ENCODE results near the gene PRG2. TPM values are rescaled to one million over a fixed set of nuclear protein-coding genes. Genes with fewer than 3 reads are reported as not detected.

Gene PRG2
- total and polyA plus RNA-seq, 9 of the 15 experiments (the other 6 are each of a cell fraction or from before 2014, with no cell fraction given): 1.8 to 78.0 (median 26.6) TPM

DNA sequence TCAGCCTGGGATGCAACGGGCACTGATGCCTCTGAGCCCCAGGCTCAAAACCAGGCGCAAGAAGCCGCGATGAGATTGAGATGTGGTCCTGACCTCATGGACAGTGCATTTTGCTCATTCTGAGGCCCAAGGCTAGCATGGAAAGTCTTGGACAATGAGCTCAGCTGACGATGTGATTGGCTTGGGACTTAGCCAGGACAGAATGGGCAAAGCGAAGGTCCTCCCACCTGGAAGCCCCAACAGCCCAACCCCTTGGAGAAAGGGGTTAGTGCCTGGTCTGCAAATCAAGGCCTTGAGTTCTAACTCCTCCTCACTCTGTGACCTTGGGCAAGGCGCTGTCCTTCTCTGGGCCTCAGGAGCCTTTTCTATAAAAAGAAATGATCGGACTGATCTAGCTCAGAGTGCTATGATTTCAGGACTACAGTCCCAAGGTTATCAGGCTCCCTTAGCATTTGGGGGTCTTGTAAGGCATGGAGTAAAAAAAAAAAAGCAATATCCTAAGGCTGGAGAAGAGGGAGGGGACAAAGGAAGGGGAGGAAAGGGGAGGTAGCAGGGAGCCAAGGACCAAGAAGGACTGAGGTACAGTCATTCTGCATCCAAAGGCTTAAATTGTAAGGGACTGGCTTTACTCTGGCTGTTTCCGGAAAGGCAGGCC, 33.8 kb upstream of the PRG2 start (continued):
- peak in 1 of 2 experiments; percentile 34; a peak in 2 of 4 replicates for TF ChIP-seq CSDE1 (IDR thresholded peaks at IDR 0.05)
- TF ChIP-seq, protein P1, sequence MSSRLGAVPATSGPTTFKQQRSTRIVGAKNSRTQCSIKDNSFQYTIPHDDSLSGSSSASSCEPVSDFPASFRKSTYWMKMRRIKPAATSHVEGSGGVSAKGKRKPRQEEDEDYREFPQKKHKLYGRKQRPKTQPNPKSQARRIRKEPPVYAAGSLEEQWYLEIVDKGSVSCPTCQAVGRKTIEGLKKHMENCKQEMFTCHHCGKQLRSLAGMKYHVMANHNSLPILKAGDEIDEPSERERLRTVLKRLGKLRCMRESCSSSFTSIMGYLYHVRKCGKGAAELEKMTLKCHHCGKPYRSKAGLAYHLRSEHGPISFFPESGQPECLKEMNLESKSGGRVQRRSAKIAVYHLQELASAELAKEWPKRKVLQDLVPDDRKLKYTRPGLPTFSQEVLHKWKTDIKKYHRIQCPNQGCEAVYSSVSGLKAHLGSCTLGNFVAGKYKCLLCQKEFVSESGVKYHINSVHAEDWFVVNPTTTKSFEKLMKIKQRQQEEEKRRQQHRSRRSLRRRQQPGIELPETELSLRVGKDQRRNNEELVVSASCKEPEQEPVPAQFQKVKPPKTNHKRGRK (tag; IDR thresholded peaks at IDR 0.05): peak; percentile 64
- peak; percentile 43; the same call in 1 of the 2 replicates for TF ChIP-seq ZNF431 (CRISPR knock-in tag; IDR thresholded peaks at IDR 0.05)
- peak; percentile 19; the same call in 1 of the 2 replicates for TF ChIP-seq DNMT1 (IDR thresholded peaks at IDR 0.05)
- TF ChIP-seq, protein P2, sequence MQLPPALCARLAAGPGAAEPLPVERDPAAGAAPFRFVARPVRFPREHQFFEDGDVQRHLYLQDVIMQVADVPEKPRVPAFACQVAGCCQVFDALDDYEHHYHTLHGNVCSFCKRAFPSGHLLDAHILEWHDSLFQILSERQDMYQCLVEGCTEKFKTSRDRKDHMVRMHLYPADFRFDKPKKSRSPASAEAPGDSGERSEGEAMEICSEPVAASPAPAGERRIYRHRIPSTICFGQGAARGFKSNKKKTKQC (CRISPR knock-in tag; IDR thresholded peaks at IDR 0.05): 0 out of 2 replicates have a peak, but pooled peaks have one; percentile 48
- TF ChIP-seq, protein P3, sequence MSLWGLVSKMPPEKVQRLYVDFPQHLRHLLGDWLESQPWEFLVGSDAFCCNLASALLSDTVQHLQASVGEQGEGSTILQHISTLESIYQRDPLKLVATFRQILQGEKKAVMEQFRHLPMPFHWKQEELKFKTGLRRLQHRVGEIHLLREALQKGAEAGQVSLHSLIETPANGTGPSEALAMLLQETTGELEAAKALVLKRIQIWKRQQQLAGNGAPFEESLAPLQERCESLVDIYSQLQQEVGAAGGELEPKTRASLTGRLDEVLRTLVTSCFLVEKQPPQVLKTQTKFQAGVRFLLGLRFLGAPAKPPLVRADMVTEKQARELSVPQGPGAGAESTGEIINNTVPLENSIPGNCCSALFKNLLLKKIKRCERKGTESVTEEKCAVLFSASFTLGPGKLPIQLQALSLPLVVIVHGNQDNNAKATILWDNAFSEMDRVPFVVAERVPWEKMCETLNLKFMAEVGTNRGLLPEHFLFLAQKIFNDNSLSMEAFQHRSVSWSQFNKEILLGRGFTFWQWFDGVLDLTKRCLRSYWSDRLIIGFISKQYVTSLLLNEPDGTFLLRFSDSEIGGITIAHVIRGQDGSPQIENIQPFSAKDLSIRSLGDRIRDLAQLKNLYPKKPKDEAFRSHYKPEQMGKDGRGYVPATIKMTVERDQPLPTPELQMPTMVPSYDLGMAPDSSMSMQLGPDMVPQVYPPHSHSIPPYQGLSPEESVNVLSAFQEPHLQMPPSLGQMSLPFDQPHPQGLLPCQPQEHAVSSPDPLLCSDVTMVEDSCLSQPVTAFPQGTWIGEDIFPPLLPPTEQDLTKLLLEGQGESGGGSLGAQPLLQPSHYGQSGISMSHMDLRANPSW (CRISPR knock-in tag; IDR thresholded peaks at IDR 0.05): peak; percentile 44; the same call in 1 of the 2 replicates
- peak; percentile 48 for TF ChIP-seq POLR2B (IDR thresholded peaks at IDR 0.05; ENCODE audit: low read depth, partially characterized antibody)
- TF ChIP-seq, protein P4, sequence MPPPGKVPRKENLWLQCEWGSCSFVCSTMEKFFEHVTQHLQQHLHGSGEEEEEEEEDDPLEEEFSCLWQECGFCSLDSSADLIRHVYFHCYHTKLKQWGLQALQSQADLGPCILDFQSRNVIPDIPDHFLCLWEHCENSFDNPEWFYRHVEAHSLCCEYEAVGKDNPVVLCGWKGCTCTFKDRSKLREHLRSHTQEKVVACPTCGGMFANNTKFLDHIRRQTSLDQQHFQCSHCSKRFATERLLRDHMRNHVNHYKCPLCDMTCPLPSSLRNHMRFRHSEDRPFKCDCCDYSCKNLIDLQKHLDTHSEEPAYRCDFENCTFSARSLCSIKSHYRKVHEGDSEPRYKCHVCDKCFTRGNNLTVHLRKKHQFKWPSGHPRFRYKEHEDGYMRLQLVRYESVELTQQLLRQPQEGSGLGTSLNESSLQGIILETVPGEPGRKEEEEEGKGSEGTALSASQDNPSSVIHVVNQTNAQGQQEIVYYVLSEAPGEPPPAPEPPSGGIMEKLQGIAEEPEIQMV (tag; conservative IDR thresholded peaks at IDR 0.05; ENCODE audit: low read depth): 0 out of 2 replicates have a peak, but pooled peaks have one; percentile 44
- TF ChIP-seq, protein P5, sequence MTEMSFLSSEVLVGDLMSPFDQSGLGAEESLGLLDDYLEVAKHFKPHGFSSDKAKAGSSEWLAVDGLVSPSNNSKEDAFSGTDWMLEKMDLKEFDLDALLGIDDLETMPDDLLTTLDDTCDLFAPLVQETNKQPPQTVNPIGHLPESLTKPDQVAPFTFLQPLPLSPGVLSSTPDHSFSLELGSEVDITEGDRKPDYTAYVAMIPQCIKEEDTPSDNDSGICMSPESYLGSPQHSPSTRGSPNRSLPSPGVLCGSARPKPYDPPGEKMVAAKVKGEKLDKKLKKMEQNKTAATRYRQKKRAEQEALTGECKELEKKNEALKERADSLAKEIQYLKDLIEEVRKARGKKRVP (CRISPR knock-in tag; IDR thresholded peaks at IDR 0.05): no peak

All from K562 (cell line).